ENCODE measurements around the gene PPP2R3A. TPM values are rescaled to one million over a fixed set of nuclear protein-coding genes. Genes with fewer than 3 reads are reported as not detected.
A peak's percentile ranks its signal among the peaks of the same experiment; 100 is the strongest.

The PPP2R3A gene, protein sequence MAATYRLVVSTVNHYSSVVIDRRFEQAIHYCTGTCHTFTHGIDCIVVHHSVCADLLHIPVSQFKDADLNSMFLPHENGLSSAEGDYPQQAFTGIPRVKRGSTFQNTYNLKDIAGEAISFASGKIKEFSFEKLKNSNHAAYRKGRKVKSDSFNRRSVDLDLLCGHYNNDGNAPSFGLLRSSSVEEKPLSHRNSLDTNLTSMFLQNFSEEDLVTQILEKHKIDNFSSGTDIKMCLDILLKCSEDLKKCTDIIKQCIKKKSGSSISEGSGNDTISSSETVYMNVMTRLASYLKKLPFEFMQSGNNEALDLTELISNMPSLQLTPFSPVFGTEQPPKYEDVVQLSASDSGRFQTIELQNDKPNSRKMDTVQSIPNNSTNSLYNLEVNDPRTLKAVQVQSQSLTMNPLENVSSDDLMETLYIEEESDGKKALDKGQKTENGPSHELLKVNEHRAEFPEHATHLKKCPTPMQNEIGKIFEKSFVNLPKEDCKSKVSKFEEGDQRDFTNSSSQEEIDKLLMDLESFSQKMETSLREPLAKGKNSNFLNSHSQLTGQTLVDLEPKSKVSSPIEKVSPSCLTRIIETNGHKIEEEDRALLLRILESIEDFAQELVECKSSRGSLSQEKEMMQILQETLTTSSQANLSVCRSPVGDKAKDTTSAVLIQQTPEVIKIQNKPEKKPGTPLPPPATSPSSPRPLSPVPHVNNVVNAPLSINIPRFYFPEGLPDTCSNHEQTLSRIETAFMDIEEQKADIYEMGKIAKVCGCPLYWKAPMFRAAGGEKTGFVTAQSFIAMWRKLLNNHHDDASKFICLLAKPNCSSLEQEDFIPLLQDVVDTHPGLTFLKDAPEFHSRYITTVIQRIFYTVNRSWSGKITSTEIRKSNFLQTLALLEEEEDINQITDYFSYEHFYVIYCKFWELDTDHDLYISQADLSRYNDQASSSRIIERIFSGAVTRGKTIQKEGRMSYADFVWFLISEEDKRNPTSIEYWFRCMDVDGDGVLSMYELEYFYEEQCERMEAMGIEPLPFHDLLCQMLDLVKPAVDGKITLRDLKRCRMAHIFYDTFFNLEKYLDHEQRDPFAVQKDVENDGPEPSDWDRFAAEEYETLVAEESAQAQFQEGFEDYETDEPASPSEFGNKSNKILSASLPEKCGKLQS (N-terminal part only)
- 1 to 10 TPM; 6.8 to 9.6 (median 8.2) TPM for total RNA-seq

DNA sequence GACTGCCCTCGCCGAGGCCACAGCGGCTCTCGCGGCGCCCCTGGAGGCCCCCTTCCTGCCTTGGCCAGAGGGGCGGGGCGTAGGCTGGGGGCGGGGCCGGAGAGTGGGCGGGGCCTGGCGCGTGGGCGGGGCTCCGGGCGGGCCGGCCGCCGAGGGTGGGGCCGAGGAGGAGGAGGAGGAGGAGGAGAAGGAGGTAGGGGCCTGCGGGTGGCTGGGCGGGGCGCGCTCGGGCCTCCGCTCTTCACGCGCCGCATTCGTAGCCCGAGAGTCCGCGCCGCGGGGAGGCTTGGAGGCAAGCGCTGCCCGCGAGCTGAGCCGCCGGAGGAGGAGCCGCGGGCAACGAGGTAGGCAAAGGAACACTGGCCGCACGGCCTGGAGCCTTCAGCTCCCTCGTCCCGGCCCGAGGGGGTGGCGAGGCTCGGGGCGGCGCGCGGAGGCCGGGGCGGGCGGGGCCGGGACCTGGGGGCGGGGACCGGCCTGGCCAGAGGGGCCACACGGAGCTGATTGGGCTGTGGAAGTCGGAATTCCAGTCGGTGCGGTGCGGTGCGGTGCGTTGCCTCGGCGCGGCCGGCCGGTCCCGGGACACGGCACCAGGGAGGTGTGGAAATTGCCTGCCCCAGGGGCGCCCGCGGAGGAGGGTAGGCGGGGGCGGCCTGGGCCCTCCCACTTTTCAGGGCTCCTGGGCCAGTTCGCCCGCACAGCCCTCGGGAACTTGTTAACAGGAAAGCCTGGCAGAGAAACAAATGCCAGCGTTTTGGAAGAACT lies at the start of gene PPP2R3A:
PPP2R3A (plus strand) TSS at position 223 of the 765 bp plus-strand sequence. CDS start 35,771 bp downstream, outside the sequence.
- TF ChIP-seq, protein P1, sequence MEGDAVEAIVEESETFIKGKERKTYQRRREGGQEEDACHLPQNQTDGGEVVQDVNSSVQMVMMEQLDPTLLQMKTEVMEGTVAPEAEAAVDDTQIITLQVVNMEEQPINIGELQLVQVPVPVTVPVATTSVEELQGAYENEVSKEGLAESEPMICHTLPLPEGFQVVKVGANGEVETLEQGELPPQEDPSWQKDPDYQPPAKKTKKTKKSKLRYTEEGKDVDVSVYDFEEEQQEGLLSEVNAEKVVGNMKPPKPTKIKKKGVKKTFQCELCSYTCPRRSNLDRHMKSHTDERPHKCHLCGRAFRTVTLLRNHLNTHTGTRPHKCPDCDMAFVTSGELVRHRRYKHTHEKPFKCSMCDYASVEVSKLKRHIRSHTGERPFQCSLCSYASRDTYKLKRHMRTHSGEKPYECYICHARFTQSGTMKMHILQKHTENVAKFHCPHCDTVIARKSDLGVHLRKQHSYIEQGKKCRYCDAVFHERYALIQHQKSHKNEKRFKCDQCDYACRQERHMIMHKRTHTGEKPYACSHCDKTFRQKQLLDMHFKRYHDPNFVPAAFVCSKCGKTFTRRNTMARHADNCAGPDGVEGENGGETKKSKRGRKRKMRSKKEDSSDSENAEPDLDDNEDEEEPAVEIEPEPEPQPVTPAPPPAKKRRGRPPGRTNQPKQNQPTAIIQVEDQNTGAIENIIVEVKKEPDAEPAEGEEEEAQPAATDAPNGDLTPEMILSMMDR (IDR thresholded peaks at IDR 0.05) = no peak
- DNase-seq (ENCODE audit: low spot score) (peak; percentile 57), ATAC-seq (ENCODE audit: low FRiP score) (peak; percentile 93)

DNA sequence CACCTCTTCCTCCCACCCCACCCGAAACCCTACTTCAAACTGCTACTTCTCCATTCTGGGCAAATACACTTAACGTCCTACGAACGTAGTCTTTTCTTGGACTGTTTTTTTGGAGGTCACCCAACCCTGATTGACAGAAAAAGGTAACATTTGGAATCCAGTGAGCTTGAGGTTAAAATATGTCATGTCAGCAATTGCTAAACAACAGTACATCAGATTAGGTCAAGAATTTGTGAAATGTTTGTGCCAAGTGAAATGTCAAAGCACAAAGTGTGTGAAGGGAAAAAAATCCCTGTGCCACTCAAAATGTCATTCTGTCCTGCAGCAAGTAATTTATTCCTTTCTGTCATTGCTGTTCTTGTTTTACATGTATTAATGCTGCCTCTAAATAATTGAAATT lies 49.2 kb upstream of the PPP2R3A start:
- TF ChIP-seq, protein P1 (IDR thresholded peaks at IDR 0.05) = no peak
- ATAC-seq (ENCODE audit: low FRiP score) = no peak

DNA sequence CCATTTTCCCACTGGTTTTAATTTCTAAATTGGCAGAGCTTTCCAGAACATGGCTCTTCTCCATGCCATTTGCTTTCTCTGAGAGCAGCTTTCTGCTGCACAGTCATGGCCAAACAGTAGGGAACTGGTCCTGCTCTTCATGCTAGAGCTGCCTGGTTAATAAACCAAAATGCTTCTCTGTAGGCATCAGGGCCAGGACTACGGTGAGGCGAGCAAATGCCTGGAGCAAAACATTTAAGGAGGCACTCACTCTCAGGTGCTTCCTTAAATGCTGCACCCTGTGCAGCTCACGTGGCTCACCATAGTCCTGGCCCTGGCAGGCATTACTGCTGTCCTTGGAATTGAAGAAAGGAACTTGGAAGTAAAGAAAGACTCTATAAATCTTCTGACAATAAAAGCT lies 48.5 kb upstream of the PPP2R3A start:
- ATAC-seq (ENCODE audit: low FRiP score) = no peak
- DNase-seq (ENCODE audit: low spot score) = no peak
- TF ChIP-seq, protein P1 (IDR thresholded peaks at IDR 0.05) = no peak

More for the DNA sequence above, 49.2 kb upstream of the PPP2R3A start:
- DNase-seq (ENCODE audit: low spot score) = no peak

DNA sequence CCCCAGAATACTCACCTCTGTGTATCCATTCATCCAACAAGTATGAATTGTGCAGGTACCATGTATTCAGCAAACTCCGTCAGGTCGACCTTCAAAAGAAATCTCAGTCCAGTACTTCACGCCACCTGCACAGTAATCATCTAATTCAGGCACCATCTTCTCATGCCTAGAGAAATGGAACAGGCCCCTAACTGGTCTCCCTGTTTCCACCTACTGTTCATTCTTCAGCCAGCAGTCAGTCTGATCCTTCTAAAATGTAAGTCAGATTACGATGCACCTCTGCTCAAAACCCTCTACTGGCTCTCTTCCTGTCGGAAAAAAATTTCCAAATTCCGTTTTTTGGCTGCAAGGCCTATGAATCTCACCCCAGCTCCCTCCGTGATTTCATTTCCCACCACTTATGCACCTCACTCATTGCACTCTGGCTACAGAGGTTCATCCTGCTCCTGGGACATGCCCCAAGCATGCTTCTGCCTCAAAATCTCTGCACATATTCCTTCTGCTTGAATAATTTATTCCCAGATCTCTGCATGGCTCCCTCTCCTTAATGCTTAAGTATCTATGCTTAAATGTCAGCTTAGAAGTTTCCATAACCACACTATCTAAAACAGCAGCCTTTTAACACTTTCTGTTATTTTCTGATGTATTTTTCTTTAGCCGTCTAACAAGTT lies 47.5 kb upstream of the PPP2R3A start:
- TF ChIP-seq, protein P1 (IDR thresholded peaks at IDR 0.05) = no peak
- no peak for ATAC-seq (ENCODE audit: low FRiP score)
- no peak for DNase-seq (ENCODE audit: low spot score)

DNA sequence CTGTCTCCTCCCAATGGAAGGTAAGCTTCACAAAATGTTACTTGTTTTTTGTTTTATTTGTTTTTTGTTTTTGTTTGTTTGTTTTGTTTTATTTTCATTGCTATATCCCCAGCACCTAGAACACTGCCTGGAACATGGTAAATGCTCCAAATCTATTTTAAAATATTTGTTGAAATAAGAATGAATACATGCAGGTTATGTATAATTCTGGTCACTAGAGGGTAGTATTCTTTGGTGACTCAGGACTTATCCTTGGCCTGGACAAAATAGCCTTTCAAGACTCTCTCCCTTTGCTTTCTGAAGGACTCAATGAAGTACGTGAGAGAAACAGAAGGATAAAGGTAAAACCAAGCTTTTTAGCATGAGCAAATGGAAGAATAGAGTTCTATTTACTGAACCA lies 46.9 kb upstream of the PPP2R3A start:
- ATAC-seq (ENCODE audit: low FRiP score) = no peak
- no peak for DNase-seq (ENCODE audit: low spot score)
- TF ChIP-seq, protein P1 (IDR thresholded peaks at IDR 0.05) = no peak

DNA sequence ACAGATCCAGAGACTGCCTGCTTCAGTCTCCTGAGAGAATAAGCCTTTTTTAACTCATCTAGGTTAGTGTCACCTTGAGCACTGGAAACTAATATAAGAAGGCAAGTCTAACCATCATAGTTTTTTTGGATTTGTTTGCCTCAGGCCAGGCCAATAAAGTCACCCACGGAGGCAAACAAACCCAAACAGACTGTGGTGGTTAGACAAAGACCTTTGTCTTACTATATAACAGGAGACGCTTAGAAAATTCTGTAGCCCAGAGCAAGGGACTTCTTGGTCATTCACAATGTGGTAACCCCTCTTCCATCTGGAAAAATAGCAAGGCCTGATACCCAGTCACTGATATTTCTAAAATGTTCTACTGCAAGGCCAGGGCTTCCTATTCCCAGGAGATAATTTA lies 45.3 kb upstream of the PPP2R3A start:
- TF ChIP-seq, protein P1 (IDR thresholded peaks at IDR 0.05) = no peak
- ATAC-seq (ENCODE audit: low FRiP score) (no peak), DNase-seq (ENCODE audit: low spot score) (no peak)

Data from omental fat pad (tissue), 4 donors.